Activated CD4-positive, CD25-positive, alpha-beta regulatory T cell treated with anti-CD3 and anti-CD28 coated beads, Interleukin-2, amount 50 U/mL, for 16 hours (primary cell): ENCODE results near the gene KRTAP17-1.
"Not testable (repeated sequence)": the region's sequence is repeated elsewhere in the genome, so short reads cannot be mapped to it uniquely, and the experiment has no call there.

ENCODE experiments used
- DNase-seq: peaks from one replicate; pipeline ENCODE4 v3.0.0-alpha.2; 2020; ENCODE audit warnings: low read depth, low spot score

KRTAP17-1 gene, protein sequence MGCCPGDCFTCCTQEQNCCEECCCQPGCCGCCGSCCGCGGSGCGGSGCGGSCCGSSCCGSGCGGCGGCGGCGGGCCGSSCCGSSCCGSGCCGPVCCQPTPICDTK

GRCh38 chr17:41315204-41315794 lies at the start of gene KRTAP17-1:
TSS of gene KRTAP17-1 (minus strand) at chr17:41315710. CDS start at chr17:41315650, 60 bp downstream.
- DNase-seq: no peak

- no peak for DNase-seq
These were observed 48.4 kb upstream of the KRTAP17-1 start for GRCh38 chr17:41363881-41364280.

- DNase-seq: no peak
These were observed 44.9 kb upstream of the KRTAP17-1 start for GRCh38 chr17:41360296-41360995.

DNA sequence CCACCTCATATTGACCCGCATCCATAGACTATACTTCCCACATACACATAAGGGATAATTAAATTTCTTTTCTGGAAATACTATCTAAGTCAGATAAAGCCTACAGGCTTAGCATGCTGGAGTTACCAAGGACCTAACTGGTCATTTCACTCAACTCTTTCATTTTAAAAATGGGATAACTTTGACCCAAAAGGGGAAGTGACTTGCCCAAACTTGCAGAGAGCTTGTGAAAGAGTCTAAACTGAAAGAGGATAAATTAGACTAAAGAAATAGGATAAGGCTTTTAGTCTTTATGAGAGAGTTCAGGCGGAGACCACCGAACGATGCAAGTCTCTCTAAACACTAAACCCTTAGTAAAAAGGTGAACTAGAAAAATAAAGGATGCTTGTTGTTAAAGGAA lies 39.0 kb upstream of the KRTAP17-1 start:
- no peak for DNase-seq

DNA sequence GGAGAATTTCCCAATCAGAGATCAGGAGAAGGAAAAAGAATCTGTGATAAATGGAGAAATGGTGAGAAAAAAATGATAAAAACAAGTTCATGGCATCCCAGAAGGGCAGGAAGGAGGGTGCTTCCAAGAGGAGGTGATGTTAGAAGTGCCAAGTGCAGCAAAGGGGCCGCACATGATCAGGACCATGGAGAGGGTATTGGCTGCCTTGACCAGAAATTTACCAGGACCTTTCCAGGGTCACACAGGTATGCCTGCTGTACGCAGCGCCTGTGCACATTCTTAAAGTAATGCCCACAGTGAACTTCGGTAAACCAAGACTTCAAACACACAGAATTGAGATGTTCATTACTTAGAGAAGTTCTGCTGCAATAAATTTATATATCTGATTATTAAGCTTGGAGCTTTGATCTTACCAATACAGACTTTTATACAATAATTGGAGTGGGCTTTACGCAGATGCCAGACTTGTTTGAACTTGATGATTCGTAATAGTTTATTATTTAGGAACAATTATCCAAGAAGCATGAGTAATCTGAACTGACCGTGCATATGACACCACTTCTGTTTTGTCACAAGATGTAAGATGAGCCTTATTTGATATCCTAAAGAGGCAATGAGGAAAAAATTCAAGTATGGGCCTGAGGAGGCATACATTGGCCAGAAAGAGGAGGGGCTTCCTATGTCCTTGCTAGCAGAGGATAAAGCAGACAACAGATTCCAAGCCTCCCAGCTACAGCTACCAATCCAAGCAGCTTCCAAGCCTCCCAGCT lies 37.3 kb upstream of the KRTAP17-1 start:
- DNase-seq: no peak

GRCh38 chr17:41351177-41351576 lies 35.7 kb upstream of the KRTAP17-1 start:
- no peak for DNase-seq

GRCh38 chr17:41350381-41350878 lies 34.9 kb upstream of the KRTAP17-1 start, which contains the start of gene KRT33A:
TSS of gene KRT33A (minus strand) at chr17:41350828. CDS start at chr17:41350767, 61 bp downstream.
- not testable (repeated sequence) for DNase-seq

- DNase-seq: no peak
These were observed 32.6 kb upstream of the KRTAP17-1 start for GRCh38 chr17:41347869-41348760.

DNA sequence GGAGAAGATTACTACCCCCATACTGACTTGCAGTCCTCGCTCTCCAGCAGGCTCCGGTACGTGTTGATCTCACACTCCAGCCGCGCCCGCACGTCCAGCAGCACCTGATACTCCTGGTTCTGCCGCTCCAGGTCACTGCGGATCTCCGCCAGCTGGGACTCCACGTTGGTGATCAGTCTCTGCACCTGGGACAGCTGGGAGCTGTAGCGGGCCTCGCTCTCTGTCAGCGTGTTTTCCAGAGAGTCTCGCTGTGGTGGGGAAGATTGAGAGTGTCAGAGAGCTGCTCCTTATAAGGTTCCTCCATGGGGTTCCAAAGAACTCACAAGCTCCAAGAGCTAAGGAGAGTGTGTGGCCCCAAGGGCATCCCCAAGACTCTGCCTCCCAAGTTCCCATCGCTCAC lies 30.9 kb upstream of the KRTAP17-1 start:
- DNase-seq: not testable (repeated sequence)

- DNase-seq: no peak
These were observed 30.5 kb upstream of the KRTAP17-1 start for GRCh38 chr17:41345992-41346391.

DNA sequence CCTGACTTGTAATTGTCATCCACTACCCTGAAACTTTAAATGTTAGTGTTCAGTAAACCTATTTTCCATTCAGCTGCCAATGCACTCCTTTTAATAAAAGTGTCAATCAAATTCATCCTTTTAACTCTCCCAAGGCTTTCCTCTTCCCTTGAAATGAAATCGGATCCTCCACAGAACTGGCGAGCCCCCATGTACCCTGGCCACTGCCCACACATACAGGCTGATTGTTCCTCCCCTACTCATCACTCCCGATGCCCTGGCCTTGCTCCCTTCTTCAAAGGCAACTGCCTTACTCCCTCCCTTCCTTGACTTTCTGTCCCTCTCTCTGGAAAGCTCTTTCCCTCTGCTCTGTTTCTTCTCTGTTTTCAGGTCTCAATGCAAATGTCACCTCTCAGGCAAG lies 27.5 kb upstream of the KRTAP17-1 start:
- no peak for DNase-seq

DNA sequence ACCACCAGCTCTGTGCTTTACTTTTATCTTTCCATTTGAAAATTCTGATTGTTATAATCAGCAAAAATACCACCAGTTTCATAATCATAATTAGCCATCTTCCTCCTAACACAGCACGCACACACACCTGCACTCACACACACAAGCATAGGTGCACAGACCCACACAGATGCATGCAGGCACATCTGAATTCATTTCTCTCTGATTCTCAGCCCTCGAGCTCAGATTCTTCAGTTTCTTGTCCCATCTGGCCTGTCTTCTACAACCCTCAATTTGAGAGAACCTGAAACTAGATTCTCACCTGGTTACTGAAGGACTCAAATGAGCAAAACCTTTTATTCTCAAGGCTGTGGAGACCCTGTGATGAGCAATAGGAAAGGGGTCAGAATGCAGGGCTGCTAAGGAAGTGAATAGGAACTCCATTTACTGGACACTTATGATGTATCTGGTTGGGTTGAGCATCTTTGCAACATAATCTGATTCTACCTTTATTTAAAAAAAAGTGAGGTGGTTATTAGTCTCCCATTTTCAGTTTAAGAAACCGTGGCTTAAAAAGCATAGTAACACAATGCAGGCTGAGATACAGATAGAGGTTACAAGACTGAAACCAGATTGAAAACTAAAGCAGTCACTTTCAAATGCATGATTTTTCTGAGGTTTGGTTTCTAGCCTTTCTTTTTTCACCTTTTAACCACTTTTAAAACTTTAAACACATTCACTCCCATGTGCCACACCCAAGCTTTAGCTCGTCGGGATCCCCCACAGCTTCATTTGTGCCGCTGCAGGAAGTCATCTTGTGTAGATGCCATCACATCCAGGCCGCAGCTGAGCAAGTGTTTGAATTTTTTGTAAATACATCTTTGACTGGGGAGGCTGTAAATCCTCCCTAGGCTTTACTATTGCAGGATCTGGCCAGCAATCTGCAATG lies 25.7 kb upstream of the KRTAP17-1 start:
- no peak for DNase-seq

GRCh38 chr17:41340494-41340893 lies 25.0 kb upstream of the KRTAP17-1 start:
- no peak for DNase-seq

- DNase-seq: no peak
These were observed 24.2 kb upstream of the KRTAP17-1 start for GRCh38 chr17:41339571-41340172.

GRCh38 chr17:41338961-41339485 lies 23.5 kb upstream of the KRTAP17-1 start:
- DNase-seq: no peak

- no peak for DNase-seq
These were observed 20.2 kb upstream of the KRTAP17-1 start for GRCh38 chr17:41335747-41336146.

GRCh38 chr17:41334385-41335305 lies 19.1 kb upstream of the KRTAP17-1 start:
- no peak for DNase-seq

DNA sequence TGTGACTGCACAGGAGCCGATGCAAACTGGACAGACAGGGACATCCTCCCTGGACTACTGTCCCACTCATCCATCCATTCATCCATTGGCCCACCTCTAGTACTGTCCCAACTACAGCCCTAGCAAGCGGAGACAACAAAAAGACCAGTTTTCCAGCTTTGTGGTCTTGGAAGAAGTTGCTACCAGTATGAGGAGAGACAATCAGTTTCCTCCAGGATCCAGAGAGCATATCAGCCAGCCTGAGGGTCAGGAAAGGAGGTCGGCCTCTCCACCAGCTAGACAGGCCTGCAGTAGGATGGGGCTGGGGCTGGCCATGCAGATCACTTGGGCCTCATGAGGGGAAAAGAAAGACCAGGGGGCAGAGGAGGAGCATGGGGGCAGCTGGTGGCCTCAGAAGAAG lies 18.3 kb upstream of the KRTAP17-1 start:
- no peak for DNase-seq
